Colon (tissue), 2 donors: ENCODE measurements around the gene AFF3.
"Not testable (repeated sequence)": the region's sequence is repeated elsewhere in the genome, so short reads cannot be mapped to it uniquely, and the experiment has no call there.

ENCODE experiments used
- FAIRE-seq: peaks from 2 replicates; lab custom pipeline; 2012; peaks lifted over from hg19 to GRCh38; lab: Jason Lieb, UNC
- donor health status: control.
- donor health status: control.

AFF3 gene

DNA sequence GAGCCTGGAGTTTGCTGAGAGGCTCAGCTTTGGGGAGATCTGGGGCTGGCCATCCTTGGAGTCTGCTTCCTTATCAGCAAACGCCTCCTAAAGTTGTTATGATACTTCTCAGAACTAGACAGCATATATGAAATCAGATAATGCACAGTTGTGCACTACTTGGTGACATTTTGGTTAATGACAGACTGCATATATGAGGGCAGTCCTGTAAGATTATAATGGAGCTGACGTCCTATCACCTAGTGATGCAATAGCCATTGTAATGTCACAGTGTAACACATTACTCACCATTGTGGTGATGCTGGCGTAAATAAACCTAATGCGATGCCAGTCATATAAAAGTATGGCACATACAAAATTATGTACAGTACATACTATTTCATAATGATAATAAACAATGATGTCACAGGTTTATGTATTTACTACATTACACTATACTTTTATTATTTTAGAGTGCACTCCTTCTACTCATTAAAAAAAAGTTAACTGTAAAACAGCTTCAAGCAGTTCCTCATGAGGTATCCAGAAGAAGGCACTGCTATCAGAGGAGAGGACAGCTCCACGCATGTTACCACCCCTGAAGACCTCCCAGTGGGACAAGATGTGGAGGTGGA is 354.5 kb downstream of the AFF3 start:
- no peak for FAIRE-seq

DNA sequence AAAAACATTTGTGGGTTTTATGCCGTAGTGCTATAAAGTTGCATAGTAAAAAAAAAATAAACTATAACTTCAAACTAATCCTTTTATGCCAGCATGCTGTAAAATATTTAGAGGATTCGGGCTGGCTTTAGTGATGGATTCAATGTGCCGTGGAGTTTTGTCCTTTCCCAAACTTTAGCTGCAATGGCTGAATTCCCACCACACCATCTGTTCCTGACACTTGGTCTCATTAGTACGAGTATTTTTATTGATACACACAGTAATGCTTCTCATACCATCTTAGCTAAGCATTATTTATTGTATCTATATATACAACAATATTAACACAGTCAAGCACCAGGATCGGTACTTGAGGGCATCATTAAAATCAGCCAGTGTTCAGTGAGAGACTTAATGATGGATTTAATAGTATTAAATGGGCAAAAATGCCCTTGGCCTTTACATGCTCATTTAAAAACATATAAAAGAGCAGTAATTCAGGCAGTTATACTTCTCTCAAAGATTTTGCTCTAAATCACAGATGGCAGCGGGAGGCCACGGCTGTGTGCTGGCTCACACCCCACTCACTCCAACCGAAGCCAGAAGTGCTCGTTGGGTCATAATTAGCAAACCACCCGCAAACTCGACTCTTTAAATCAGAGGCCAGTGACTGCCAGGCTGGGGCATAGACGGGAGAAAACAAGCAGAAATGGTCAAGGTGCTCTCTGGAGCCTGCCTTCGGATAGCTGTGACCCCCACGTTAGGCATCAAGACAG is 355.6 kb downstream of the AFF3 start:
- no peak for FAIRE-seq

DNA sequence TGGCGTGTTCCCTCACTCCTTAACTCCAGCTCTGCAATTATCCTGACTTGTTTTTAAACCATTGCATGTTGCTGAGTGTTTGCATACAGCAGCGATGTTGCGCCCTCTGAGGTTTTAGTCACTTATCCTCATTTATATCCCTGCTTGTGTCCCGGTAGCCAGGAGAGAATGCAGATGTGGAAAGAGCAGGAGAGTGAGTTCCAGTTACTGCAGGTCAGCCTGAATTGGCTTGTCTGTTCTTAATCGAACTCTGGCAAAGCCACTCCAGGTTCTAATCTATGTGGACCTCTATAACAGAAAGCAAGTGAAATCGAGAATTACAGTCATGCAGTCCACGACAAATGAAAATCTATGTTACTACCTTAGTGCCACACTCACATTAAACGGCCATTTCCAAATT is 357.4 kb downstream of the AFF3 start:
- FAIRE-seq = no peak

DNA sequence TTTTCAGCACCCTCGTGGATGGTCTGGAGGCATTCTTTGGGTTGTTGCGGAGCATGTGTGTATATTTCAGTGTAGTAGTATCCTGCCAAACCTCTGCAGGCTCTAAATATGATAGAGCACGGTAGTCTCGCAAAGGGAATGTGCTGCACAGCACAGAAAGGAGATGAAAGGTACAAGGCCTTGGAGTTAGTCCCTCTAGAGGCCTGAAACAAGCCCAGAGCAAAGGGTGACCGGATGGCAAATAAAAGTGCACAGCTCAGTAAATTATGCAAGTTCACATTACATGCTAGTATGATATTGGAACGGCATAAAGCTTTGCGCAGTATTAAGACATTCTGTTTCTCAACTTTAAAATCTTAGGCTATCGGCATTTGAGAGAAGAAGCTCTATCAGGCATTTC is 358.1 kb downstream of the AFF3 start:
- no peak for FAIRE-seq

DNA sequence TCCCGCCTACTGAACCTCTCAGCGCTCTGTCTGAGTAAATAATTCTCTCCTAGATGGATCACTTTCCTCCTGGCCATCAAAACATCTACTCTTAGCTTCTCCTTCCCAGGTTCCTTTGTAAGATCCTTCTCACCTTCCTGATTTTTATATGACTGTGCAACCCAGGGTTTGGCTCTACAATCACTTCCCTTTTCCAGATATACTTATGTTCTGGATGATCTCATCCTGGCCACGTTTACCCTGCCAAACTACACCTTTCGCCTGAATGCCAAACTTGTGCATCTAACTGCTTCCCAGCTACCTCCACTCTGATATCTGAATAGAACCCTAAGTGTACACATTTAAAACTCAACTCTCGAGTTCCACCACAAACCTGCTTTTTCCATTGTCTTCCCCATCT is 362.1 kb downstream of the AFF3 start:
- no peak for FAIRE-seq

DNA sequence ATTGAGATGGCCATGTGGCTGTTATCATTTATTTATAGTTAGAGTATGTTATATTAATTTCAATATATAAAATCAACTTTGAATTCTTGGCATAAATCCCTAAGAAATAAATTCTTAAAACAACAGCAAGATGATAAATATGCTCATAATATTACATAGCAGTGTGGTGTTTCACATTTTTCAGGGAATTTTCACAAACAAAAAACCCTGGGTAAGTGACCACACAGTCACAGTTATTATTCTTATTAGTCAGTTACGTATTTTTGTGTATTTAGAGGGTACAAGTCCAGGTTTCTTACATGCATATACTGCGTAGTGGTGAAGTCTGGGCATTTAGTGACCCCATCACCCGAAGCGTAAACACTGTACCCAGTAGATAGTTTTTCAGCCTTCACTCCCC is 363.1 kb downstream of the AFF3 start:
- FAIRE-seq = no peak

DNA sequence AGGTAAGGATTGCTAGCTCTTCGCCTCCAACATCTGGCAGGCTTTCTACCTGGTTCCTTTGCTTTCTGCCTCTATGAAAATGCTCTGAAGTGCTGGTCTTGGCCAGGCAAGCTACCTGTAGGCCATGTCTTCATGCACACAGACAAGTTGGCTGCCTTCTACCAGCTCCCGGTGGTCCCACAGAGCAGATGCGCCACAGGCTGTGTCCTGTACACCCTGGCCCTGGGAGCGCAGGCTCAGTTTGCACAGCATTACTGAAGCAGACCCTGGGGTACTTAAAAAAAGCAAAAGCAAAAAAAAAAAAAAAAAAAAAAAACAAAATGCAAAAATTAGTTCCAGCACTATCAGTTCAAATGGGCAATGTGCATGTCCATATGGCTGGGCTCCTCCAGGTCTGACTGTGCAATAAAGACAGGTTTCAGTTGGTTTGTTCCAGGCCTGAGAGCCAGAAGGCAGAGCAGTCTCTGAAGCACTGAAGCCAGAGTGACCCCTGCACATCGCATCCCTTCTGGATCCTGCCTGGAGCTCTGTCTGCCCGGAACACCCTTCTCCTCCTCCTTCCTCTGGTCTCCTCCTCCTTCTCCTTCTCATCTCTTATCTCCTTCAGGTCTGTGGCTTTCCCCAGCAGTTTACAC is 364.6 kb downstream of the AFF3 start:
- FAIRE-seq = no peak

DNA sequence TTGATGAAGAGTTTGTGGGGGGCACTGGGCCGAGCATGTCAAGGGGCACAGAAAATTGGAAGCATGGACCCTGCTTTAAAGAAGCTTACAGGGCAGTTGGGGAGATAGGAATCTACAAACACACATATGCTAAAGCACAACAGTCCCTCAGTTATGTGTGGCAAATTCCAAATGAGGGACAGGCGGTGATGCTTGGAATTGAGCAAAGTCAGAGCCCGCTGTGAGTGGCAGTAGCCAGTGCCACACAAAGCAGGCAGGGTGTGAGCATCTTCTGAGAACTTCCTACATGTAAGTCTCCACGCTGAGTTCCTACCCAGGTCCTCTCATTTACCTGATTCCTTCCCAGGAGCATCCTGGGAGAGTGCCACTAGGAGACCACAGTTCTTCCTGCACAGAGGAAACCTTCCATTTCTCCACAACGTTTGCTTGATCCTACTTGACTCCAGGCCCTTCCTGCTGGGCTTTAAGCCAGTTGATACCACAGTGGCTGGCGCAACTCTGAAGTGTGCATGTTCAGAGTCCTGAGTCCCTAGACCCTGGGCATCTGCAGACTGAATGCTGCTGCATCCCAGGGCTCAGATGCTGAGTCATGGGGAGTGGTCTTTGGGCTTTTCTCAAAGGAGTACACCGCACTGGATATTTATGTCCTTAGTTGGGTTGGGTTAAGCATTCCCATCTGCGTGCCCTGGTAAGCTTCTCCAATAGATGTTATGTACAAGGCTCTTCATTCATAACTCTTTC is 365.3 kb downstream of the AFF3 start:
- no peak for FAIRE-seq

DNA sequence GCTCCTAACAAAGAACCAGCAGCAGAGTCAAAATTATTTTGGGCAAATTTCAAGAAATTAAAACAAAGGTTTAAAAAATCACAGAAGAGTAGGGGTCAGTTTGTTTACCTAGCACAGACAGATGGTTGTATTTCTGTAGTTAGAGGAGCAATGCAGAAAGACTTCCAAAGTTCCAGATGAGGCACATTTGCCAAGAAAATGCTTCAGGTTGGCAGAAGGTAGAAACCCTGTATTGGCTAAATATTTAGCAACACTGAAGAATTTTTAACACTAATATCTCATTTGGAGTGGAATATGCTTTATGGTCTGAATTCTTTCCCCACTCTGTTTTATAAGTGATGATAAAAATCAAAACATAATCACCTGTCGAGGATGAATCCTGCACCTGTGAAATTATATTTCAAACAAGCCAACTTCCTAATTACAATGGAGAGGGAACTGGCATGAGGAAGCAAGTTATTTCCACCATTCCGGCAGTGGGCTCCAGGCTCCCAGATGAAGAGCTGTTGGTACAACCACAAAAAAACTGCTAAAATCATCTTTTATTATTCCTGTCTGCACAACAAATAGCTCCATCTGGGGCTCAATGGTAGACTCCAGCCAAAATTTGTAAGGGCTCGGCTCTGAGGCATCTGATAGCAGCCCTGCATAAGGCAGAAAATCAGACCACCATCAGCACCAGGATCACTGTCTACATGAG is 366.0 kb downstream of the AFF3 start:
- no peak for FAIRE-seq

DNA sequence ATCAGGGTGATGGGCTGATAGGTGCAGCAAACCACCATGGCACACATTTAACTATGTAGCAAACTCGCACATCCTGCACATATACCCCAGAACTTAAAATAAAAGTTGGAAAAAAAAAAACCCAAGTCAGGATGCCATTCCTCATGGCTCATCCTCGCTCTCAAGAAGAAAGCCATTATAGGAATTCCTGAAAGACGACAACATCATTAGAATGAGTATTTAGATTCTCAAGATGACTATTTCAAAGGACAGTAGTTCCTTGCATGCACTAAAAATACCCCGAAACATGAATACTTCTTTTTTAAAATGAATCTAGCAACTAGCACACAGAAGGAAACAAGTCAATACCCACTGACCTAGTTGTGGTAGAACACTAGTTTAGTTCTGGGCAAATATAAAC is 366.8 kb downstream of the AFF3 start:
- no peak for FAIRE-seq

DNA sequence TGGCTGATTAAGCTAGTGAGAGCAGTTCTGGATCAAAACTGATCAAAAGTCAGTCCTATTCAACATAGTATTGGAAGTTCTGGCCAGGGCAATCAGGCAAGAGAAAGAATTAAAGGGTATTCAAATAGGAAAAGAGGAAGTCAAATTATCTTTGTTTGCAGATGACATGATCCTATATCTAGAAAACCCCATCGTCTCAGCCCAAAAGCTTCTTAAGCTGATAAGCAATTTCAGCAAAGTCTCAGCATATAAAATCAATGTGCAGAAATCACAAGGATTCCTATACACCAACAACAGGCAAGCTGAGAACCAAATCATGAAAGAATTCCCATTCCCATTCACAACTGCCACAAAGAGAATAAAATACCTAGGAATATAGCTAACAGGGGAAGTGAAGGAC is 368.7 kb downstream of the AFF3 start:
- not testable (repeated sequence) for FAIRE-seq

DNA sequence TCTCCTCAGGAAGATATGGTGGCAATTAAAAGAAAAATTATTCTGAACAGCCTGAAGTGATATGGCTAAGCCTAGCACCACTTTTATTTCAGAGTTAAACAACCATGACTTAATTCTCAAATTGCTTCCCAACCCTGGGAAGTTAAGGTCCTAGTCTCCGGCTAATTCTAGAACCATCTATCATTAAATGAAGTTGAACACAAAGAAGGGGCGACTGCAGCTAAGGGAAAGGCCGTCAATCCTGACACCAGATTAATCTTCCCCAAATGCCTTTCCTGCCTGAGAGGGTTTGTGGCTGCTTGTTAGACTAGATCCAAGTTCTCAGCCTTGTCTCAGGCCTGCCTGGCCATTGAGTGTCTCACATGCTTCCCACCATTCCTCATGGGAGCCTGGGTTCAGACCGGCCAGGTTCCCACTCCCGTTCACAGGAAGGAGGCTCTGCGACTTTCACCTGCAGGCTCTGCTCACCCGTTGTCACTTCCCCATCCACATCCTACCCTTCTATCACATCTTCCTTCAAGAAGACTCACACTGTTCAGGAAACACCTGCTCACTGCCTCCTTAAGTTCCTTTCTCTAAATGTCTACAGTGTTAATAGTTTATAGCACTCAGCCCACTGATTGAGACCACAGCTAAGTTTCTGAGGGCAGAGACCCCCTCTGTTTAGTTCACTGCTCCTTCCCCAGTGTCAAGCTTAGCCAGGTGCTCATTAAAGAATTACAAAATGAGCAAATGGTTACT is 369.6 kb downstream of the AFF3 start:
- no peak for FAIRE-seq

DNA sequence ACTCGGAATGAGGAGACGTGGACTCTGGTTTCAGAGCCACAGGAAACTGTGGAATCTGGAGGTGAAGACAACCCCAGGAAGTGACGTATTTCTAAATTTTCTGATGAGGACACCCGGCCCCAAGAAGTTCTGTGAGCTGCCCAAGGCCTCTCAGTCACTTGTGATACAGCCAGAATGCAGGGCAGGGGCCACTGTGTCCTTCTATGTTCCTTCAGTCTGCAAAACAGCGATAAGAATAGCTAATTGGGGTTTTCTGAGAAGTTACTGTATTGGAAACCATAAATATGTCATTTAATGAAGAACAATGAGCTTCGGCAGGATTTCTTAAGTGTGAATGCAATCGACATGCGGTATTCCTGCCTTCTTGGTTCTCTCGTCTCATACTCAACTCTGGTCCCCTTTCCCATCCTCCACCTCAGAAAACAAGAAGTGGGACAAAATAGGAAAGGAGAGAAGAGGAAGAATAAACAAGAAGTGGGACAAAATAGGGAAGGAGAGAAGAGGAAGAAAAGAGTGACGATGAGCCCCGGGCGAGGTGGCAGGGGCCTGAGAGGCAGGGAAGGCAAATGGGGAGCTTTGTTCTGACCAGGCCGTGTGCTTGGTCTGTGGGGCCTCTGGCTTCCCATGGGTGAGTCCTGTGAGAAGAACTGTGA is 370.6 kb downstream of the AFF3 start:
- no peak for FAIRE-seq

DNA sequence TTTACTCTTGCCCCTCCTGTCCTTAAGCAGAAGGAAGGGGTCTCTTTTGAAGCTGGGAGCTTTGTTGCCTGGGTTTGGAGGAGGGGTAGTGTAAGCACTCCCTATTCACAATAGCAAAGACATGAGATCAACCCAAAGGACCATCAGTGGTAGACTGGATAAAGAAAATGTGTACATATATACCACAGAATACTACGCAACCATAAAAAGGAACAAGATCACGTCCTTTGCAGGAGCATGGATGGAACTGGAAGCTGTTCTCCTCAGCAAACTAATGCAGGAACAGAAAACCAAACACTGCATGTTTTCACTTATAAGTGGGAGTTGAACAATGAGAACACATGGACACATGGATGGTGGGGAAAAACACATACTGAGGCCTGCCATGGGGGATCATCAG is 371.5 kb downstream of the AFF3 start:
- no peak for FAIRE-seq

DNA sequence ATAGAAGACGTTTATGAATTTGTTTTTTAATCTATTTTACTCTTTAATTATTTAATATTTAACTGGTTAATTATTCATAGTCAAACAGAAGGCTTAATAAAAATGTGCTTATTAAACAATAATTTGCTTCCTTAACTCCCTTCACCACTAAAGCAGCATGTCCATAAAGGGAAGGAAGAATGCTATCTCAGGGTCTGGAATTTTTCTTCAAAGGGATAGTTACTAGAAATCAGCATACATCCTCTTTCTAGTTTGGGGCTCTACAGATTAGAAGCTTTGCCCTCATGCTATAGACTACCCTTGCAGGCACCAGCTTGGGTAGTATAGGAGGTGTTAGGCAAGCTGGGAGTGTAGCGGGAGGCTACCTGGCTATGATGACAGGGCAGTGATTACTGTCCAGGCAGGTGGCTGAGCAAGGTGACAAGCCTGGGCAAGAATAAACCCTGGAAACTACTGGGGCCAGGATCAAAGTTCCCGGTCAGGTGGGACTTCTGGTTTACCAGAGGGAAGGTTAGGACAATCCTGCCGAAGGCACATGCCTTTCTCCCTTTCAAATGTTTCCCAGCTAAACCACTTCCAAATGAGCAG is 376.6 kb downstream of the AFF3 start:
- no peak for FAIRE-seq

DNA sequence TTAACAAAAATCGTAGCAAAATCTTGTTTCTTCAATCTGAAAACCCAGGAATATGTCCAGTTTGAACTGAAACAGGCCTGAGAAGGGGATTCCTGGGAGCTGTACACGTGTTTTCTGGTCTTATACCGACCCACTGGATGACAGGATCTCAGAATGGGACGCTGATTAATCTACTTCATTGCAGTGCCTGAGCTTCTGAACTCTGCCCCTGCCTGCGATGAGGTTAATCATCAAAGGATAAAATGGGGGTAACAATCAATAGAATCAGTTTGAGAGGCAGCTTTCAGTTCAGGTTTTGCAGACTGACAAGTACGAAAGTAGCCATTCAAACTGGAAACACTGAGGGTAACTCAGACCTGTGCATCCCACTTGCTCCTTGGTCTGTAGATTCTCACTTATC is 378.6 kb downstream of the AFF3 start:
- no peak for FAIRE-seq

DNA sequence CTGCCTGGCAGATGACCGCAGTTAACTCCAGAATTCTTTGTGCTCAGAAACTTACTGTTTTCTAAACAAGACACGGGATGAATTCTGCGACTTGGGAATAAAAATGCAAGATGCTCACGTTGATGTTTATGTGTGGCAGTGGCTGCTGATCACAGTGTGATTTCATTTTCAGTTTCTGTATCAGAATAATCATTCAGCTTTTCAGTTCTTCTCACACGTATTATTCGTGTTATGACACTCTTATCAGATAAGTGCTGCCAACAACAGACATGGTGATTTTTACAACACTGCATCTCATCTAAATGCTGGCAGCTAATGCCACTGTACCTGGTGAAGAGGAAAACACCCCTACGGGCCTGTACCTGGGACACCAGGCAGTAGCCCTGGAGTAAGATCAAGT is 379.7 kb downstream of the AFF3 start:
- no peak for FAIRE-seq

DNA sequence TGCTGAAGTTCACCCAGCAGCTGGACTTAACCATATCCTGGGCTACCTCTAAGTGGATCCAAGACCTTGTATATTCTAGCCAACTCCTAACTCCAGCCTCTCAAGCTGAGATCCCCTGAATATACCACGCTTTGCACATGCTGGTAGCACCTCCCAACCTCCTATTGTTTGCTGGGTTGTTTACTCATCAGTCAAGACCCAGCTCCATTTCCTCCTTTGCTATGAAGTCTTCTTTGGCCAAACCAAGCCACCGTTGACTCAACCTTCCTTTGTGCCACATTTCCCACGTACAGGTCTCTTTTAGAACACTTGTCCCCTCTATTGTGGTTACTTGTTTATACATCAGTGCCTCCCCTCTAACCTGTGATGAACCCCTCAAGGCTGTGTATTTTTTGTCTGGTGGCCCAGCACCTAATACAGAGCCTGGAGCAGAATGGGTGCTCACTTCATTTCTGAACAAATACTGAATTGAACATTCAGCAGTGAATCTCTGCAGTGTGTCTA is 384.7 kb downstream of the AFF3 start:
- FAIRE-seq = no peak

DNA sequence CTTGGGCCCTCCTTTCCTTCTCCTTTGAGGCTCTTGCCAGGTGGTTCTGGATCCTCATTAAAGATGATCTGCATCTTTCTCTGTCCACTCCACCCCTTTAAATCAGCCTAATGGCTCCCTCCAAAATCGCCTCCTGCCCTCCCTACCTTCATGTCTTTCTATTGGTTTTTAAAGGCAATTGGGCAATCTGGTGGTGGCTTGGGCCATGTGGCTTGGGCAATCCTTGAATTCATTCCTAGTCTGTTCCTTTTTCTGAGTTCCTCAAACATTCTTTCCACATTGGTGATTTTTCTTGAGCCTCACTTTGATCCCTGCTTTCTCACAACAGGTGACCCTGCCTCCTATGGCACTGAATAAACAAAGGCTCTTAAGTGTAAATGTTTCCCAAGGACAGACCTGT is 386.3 kb downstream of the AFF3 start:
- FAIRE-seq = no peak

DNA sequence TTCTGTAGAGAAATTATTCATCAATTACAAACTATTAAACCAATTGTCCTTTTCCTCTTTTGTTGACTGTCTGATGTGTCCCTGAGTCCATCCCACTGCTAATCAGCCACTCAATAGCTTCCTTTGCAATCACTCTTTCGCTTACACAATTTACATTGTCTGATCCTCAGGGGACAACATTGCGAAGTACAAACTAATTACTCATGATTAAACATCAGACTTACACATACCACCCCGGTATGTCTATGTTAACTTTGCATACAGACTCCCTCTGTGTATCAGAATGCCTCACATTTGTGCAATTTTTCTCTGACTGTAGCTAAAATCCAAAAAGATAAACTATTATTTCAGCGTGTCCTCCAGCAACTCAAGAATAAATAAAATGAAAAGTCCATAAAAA is 388.2 kb downstream of the AFF3 start:
- no peak for FAIRE-seq

DNA sequence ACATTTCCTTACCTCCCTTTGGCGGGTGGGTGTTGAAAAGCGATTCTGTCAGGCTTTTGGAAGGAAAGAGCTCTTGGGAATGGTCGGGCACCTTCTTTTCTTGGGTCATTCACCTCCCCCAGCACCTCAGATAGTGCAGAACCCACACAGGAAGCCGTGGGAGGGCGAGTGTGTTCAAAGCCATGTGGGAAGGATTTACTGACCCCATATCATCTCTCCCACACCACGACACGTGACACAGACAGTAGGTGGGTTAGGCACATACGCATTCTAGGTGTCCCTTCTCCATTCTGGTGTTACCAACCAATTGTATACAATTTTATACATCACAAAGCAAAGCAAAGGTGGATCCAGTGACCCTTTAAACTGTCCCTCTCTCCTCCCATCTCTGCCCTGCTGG is 388.9 kb downstream of the AFF3 start:
- FAIRE-seq = no peak
